Thyroid gland (tissue), 4 donors: ENCODE data around the gene TEX51. TPM values are rescaled to one million over a fixed set of nuclear protein-coding genes. Genes with fewer than 3 reads are reported as not detected.

ENCODE experiments used
- DNase-seq, 2 donors: peaks; one replicate each; pipeline ENCODE4 v3.0.0-alpha.2; 2019
- H3K27ac ChIP-seq, 3 donors: fragments of 200-600 bp; sonication (generic); 1 replicate in 2 of 3; 2 replicates in 1 of 3; pipeline ENCODE4 v1.5.1; 2016 to 2019; ENCODE audit warnings: mild to moderate bottlenecking in 1 of 3, moderate library complexity in 1 of 3
- H3K27me3 ChIP-seq: fragments of 200-600 bp; sonication (generic); one replicate; pipeline ENCODE4 v1.5.1; 2019
- H3K36me3 ChIP-seq, 2 donors: fragments of 200-600 bp; sonication (generic); one replicate each; pipeline ENCODE4 v1.5.1; 2016 to 2019
- H3K4me1 ChIP-seq, 2 donors: fragments of 200-600 bp; sonication (generic); one replicate each; pipeline ENCODE4 v1.5.1; 2017 to 2019
- H3K4me3 ChIP-seq, 3 donors: fragments of 200-600 bp; sonication (generic); replicated peaks in 1 of 3; 1 replicate in 2 of 3; 2 replicates in 1 of 3; pipeline ENCODE4 v1.5.1; 2016; ENCODE audit warnings: mild to moderate bottlenecking in 1 of 3
- H3K9me3 ChIP-seq: fragments of 200-600 bp; sonication (generic); one replicate; pipeline ENCODE4 v1.5.1; 2017
- CTCF ChIP-seq, 6 experiments: fragments of 200-600 bp in 3 of 6; fragments of 450-650 bp in 3 of 6; sonication (generic) in 3 of 6; IDR thresholded peaks; one replicate each; pipeline ENCODE4 v1.5.1; 2016 to 2019; ENCODE audit warnings: antibody characterized with exemption in 6 of 6, mild to moderate bottlenecking in 2 of 6, inconsistent platforms in 1 of 6, moderate library complexity in 1 of 6
- POLR2A ChIP-seq, 2 donors: fragments of 450-650 bp; IDR thresholded peaks; one replicate each; pipeline ENCODE4 v1.6.1; 2017; ENCODE audit warnings: antibody characterized with exemption in 2 of 2, mild to moderate bottlenecking in 2 of 2, moderate library complexity in 1 of 2
- WGBS, 2 donors: methylation state at CpG; one replicate each; pipeline ENCODE4 v1.1.5; 2017; 5-methylcytosine and 5-hydroxymethylcytosine counted together
- intact Hi-C: fragments of 100-400 bp; cut with DNase I; formaldehyde crosslinking; loops from one replicate; pipeline ENCODE4 v1.15.1; 2023
- total RNA-seq, 4 donors: library from RNA; depleted of rRNA; stranded (reverse); fragments of >200 nt; gene quantifications; one replicate each; pipeline ENCODE4 v1.2.3, GENCODE V29; 2016

TEX51 gene
- total RNA-seq, 4 donors from 2014 or later = not detected

DNA sequence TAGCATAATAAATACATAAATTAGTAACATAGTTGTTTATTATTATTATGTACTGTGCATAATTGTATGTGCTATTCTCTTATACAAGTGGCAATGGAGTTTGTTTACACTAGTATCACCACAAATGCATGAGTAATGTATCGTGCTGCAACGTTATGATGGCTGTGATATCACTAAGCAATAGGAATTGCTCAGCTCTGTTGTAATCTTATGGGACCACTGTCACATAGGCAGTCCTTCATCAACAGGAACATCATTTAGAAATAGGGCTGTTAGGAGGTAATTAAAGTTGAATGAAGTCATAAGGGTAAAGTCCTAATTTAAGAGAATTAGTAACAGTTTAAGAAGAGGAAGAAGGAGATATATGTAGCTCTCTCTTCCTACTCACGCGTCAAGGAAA, 33.8 kb downstream of the TEX51 start:
- no peaks in the 10 kb centered on the region for H3K4me1 ChIP-seq
- TF ChIP-seq CTCF (IDR thresholded peaks at IDR 0.05) = no peak
- TF ChIP-seq POLR2A (IDR thresholded peaks at IDR 0.05) = no peak
- no peaks in the 10 kb centered on the region for H3K36me3 ChIP-seq
- H3K4me3 ChIP-seq = no peak overlapping the region
- WGBS, 2 donors = 78 to 90% methylated on average over 4 of the region's 4 CpGs
- intact Hi-C loops = no loop called here
- no peaks in the 10 kb centered on the region for H3K9me3 ChIP-seq
- H3K27ac ChIP-seq = no peak overlapping the region
- no peaks in the 10 kb centered on the region for H3K27me3 ChIP-seq
- no peak for DNase-seq

DNA sequence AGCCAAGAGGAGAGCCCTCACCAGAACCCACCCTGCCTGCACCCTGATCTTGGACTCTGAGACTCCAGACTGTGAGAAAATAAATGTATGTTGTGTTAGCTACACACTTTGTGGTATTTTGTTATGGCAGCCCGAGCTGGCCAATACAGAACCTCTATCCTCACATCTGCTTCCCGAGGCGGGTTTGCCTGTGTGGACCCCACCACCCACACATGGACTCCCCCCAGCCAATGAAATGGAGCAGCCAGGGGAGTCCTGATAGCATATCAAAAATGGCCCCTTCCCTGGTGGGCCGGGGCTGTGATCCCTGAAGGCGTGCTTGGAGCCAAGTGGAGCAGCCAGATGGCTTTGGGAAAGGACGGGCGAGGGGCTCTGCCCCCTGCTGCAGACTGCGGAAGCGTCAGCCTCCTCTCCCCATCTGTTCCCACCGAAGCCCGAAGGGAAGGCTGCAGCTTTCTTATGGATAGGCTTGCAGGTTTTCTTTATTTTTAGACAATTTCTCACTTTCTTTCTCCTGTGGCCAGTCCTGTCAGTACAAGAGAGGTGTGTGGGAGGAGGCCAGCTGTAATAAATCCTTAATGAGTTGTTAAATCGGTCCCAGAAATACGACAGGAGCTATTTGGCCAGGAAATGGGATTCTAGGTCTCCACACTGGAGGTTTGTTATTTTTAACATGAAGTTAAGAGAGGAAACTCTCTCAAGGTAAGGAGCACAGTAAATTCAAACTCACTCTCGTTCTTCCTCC, 34.4 kb downstream of the TEX51 start:
- TF ChIP-seq CTCF (IDR thresholded peaks at IDR 0.05) (no peak), POLR2A (IDR thresholded peaks at IDR 0.05) (no peak)
- no peaks in the 10 kb centered on the region for H3K27me3 ChIP-seq
- intact Hi-C loops = no loop called here
- H3K4me3 ChIP-seq = no peak overlapping the region
- 39 to 41% methylated on average over 13 to 14 of the region's 14 CpGs for WGBS, 2 donors
- H3K4me1 ChIP-seq = no peaks in the 10 kb centered on the region
- no peaks in the 10 kb centered on the region for H3K36me3 ChIP-seq
- no peak for DNase-seq
- no peaks in the 10 kb centered on the region for H3K9me3 ChIP-seq
- no peak overlapping the region for H3K27ac ChIP-seq

- Histone ChIP-seq H3K27ac (no peak overlapping the region), H3K36me3 (no peaks in the 10 kb centered on the region), H3K4me3 (no peak overlapping the region), H3K4me1 (no peaks in the 10 kb centered on the region), H3K9me3 (no peaks in the 10 kb centered on the region), H3K27me3 (no peaks in the 10 kb centered on the region)
- DNase-seq = no peak
- WGBS, 2 donors = 45% methylated on average over 4 of the region's 4 CpGs
- no peak for TF ChIP-seq POLR2A (IDR thresholded peaks at IDR 0.05)
- no peak for TF ChIP-seq CTCF (IDR thresholded peaks at IDR 0.05)
- intact Hi-C loops = no loop called here
Observed at GRCh38 chr2:126933711-126934091, 35.0 kb downstream of the TEX51 start.

GRCh38 chr2:126934809-126935208, 36.1 kb downstream of the TEX51 start:
- Histone ChIP-seq H3K9me3 (no peaks in the 10 kb centered on the region), H3K4me1 (no peaks in the 10 kb centered on the region), H3K27ac (no peak overlapping the region), H3K36me3 (no peaks in the 10 kb centered on the region), H3K27me3 (no peaks in the 10 kb centered on the region), H3K4me3 (no peak overlapping the region)
- 81 to 83% methylated on average over 6 of the region's 6 CpGs for whole genome bisulfite sequencing, 2 donors
- no peak for DNase-seq
- intact Hi-C loops = no loop called here
- TF ChIP-seq CTCF (IDR thresholded peaks at IDR 0.05) (no peak), POLR2A (IDR thresholded peaks at IDR 0.05) (no peak)

- Histone ChIP-seq H3K9me3 (no peaks in the 10 kb centered on the region), H3K36me3 (no peaks in the 10 kb centered on the region), H3K27me3 (no peaks in the 10 kb centered on the region), H3K27ac (no peak overlapping the region), H3K4me1 (no peaks in the 10 kb centered on the region), H3K4me3 (no peak overlapping the region)
- WGBS, 2 donors = 72 to 75% methylated on average over 5 of the region's 5 CpGs
- no peak for DNase-seq
- intact Hi-C loops = no loop called here
- no peak for TF ChIP-seq CTCF (IDR thresholded peaks at IDR 0.05)
- no peak for TF ChIP-seq POLR2A (IDR thresholded peaks at IDR 0.05)
Observed at GRCh38 chr2:126935774-126936173, 37.1 kb downstream of the TEX51 start.
